Hepatocyte (in vitro differentiated cells): ENCODE results near the gene B4GALNT2. TPM values are rescaled to one million over a fixed set of nuclear protein-coding genes. Genes with fewer than 3 reads are reported as not detected.

Source experiments
- DNase-seq: peaks from one replicate; pipeline ENCODE4 v3.0.0-alpha.2; 2016; ENCODE audit warnings: low spot score
- H2AFZ ChIP-seq: fragments of 200-600 bp; sonication (generic); 2 replicates; pipeline ENCODE4 v1.6.0; 2016; ENCODE audit warnings: antibody characterized with exemption, mild to moderate bottlenecking
- H3K27ac ChIP-seq: fragments of 200-600 bp; sonication (generic); 2 replicates; pipeline ENCODE4 v1.5.1; 2016; ENCODE audit warnings: mild to moderate bottlenecking
- H3K27me3 ChIP-seq: fragments of 200-600 bp; sonication (generic); 2 replicates; pipeline ENCODE4 v1.6.1; 2016
- H3K36me3 ChIP-seq: fragments of 200-600 bp; sonication (generic); replicated peaks from 2 replicates; pipeline ENCODE4 v1.5.1; 2016; ENCODE audit warnings: low read depth; ENCODE audit not compliant: insufficient read depth
- H3K4me1 ChIP-seq: fragments of 200-600 bp; sonication (generic); 2 replicates; pipeline ENCODE4 v1.5.1; 2016; ENCODE audit warnings: mild to moderate bottlenecking, moderate library complexity; ENCODE audit not compliant: insufficient read depth
- H3K4me2 ChIP-seq: fragments of 200-600 bp; sonication (generic); 2 replicates; pipeline ENCODE4 v1.6.0; 2016
- H3K4me3 ChIP-seq: fragments of 200-600 bp; sonication (generic); 2 replicates; pipeline ENCODE4 v1.5.1; 2016; ENCODE audit warnings: mild to moderate bottlenecking
- H3K79me2 ChIP-seq: fragments of 200-600 bp; sonication (generic); 2 replicates; pipeline ENCODE4 v1.6.0; 2017; ENCODE audit warnings: mild to moderate bottlenecking
- H3K9me2 ChIP-seq: fragments of 200-600 bp; sonication (generic); replicated peaks from 2 replicates; pipeline ENCODE4 v1.6.0; 2017; ENCODE audit warnings: mild to moderate bottlenecking; ENCODE audit not compliant: insufficient read depth
- H3K9me3 ChIP-seq: fragments of 200-600 bp; sonication (generic); 2 replicates; pipeline ENCODE4 v1.5.1; 2016; ENCODE audit warnings: low read depth, mild to moderate bottlenecking
- H4K20me1 ChIP-seq: fragments of 200-600 bp; sonication (generic); 2 replicates; pipeline ENCODE4 v1.6.0; 2016; ENCODE audit warnings: mild to moderate bottlenecking; ENCODE audit not compliant: insufficient read depth, poor library complexity, severe bottlenecking
- EZH2 ChIP-seq: fragments of 200-600 bp; sonication (generic); IDR thresholded peaks from 2 replicates; pipeline ENCODE4 v1.6.1; 2016; ENCODE audit warnings: antibody characterized with exemption, mild to moderate bottlenecking, borderline replicate concordance
- EZH2phosphoT487 ChIP-seq: fragments of 200-600 bp; sonication (generic); IDR thresholded peaks from one replicate; pipeline ENCODE4 v1.6.1; 2018; ENCODE audit warnings: antibody characterized with exemption, mild to moderate bottlenecking, low read depth, moderate library complexity; ENCODE audit not compliant: unreplicated experiment, severe bottlenecking
- WGBS: methylation state at CpG from one replicate; pipeline ENCODE4 v1.1.6; 2016; ENCODE audit warnings: low lambda C conversion rate; ENCODE audit errors: missing lambda C conversion rate; 5-methylcytosine and 5-hydroxymethylcytosine counted together
- polyA plus RNA-seq: library from polyadenylated mRNA; unstranded; fragments of >200 nt; fragmentation: Nextera tagmentation; extraction: Ambion mirVana; gene quantifications from 2 replicates; pipeline ENCODE4 v1.2.1, GENCODE V29; 2016
- total RNA-seq: library from RNA; depleted of rRNA; stranded (reverse); fragments of >200 nt; gene quantifications from 2 replicates; pipeline ENCODE4 v1.2.3, GENCODE V29; 2014
- TF ChIP-seq, protein P1 (sequence below): fragments of 200-600 bp; sonication (generic); IDR thresholded peaks from 2 replicates; pipeline ENCODE4 v1.5.1; 2016; ENCODE audit warnings: antibody characterized with exemption, mild to moderate bottlenecking; ENCODE audit not compliant: poor library complexity

Gene B4GALNT2
- total and polyA plus RNA-seq, 2 experiments from 2014 or later = 0.40 to 1.3 TPM

DNA sequence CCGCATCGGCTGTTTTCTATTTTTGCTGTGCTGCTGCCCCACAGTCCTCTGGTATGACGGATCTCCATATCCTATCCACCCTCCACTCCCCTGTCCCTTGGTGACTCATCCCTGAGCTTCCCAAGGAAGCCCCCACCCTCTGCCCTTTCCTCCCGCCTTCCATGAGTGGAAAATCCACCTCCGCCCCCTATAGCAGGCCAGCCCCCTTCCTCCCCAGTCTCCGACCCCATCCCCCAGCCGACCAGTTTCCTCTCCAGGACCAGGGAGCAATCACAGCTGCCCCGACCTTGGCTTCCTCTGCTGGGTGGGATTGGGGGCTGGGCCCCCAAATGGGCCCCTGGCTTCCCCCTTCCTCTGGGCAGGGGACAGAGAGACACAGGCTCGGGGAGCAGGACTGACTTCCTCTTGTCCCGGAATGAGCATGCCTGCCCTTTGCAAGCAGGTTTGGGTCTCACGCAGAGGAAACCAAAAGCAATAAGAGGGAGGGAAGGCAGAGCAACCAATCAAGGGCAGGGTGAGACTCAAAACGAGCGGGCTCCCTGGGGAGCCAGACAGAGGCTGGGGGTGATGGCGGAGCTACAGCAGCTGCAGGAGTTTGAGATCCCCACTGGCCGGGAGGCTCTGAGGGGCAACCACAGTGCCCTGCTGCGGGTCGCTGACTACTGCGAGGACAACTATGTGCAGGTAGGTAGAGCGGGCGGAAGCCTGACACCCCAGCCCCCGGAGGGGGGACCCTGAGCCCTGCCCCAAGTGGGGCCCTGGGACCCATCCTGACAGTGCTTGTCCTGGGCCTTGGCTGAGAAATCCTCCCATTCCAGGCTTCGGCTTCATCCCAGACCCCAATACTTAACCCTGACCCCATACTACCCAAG, 77.8 kb downstream of the B4GALNT2 start, which contains the start of the genes ABI3 and GNGT2:
ABI3 (plus strand) TSS at position 550 of the 872 bp plus-strand sequence; CDS start at position 568, 18 bp downstream.
GNGT2 (minus strand) TSS at position 417 of the 872 bp plus-strand sequence. CDS start 3,152 bp downstream, outside the sequence.
- Histone ChIP-seq H3K27ac (no peak within 1 kb of the TSS), H3K4me3 (no peak within 1 kb of the TSS), H2AFZ (no peak within 1 kb of the TSS), H4K20me1 (no peaks in the 10 kb centered on the region), H3K4me1 (no peaks in the 10 kb centered on the region), H3K9me2 (no peaks in the 10 kb centered on the region), H3K9me3 (no peaks in the 10 kb centered on the region), H3K36me3 (no peaks in the 10 kb centered on the region), H3K27me3 (peaks cover 6% of the 10 kb centered on the region), H3K4me2 (peak within 1 kb of the TSS; percentile 57), H3K79me2 (no peaks in the 10 kb centered on the region)
- WGBS = 62% methylated on average over 21 of the region's 22 CpGs
- peak; percentile 37 for DNase-seq
- TF ChIP-seq EZH2phosphoT487 = no peak
- no peak for TF ChIP-seq EZH2
- TF ChIP-seq, protein P1, sequence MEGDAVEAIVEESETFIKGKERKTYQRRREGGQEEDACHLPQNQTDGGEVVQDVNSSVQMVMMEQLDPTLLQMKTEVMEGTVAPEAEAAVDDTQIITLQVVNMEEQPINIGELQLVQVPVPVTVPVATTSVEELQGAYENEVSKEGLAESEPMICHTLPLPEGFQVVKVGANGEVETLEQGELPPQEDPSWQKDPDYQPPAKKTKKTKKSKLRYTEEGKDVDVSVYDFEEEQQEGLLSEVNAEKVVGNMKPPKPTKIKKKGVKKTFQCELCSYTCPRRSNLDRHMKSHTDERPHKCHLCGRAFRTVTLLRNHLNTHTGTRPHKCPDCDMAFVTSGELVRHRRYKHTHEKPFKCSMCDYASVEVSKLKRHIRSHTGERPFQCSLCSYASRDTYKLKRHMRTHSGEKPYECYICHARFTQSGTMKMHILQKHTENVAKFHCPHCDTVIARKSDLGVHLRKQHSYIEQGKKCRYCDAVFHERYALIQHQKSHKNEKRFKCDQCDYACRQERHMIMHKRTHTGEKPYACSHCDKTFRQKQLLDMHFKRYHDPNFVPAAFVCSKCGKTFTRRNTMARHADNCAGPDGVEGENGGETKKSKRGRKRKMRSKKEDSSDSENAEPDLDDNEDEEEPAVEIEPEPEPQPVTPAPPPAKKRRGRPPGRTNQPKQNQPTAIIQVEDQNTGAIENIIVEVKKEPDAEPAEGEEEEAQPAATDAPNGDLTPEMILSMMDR = no peak

DNA sequence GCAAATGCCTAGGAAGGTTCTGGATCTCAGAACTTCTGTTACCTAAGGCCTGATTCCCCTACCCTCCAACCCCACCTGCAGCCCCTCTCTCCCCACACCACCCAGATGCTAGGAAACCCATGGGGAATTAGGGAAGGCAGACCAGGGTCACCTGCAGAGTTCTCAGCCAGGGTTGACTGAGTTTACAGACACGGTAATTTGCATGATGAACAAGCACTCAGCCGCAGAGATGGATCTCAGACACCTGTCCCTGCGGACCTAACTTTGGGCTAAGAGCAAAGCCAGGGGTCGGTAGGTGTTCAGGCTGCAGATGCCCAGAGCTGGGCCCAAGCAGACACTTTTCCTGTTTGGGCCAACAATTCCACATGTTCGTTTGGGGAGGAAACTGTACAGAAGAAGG, 80.8 kb downstream of the B4GALNT2 start:
- 77% methylated on average over 5 of the region's 5 CpGs for WGBS
- TF ChIP-seq, protein P1 = no peak
- TF ChIP-seq EZH2phosphoT487 = no peak
- TF ChIP-seq EZH2 = no peak
- peaks cover 6% of the 10 kb centered on the region for H3K27me3 ChIP-seq
- H3K4me1 ChIP-seq = no peaks in the 10 kb centered on the region
- H3K36me3 ChIP-seq = no peaks in the 10 kb centered on the region
- no peak for DNase-seq
- H3K4me2 ChIP-seq = no peak overlapping the region
- no peak overlapping the region for H3K27ac ChIP-seq
- no peak overlapping the region for H3K4me3 ChIP-seq
- H3K9me2 ChIP-seq = no peaks in the 10 kb centered on the region
- no peaks in the 10 kb centered on the region for H3K9me3 ChIP-seq
- no peaks in the 10 kb centered on the region for H4K20me1 ChIP-seq
- no peak overlapping the region for H2AFZ ChIP-seq
- no peaks in the 10 kb centered on the region for H3K79me2 ChIP-seq

DNA sequence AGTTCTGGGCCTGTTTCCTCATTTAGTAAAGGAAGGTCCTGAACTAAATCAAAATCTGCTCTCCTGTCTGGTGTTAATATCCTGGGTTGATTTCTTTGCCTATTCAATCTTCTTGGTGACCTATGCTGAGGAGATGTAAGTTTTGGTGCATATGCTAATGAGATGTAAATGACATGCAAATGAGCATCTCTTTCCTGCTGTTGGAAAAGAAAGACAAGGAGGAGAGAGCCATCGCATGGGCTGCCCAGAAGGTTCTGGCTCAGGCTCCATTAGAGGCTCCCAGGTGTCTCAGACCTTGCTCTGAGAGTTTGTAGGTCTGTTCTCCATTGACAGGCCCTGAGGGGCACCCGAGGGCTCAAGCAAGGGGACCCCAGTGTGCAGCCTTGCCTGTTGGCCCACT, 81.3 kb downstream of the B4GALNT2 start:
- H3K9me3 ChIP-seq = no peaks in the 10 kb centered on the region
- no peaks in the 10 kb centered on the region for H3K79me2 ChIP-seq
- no peak for TF ChIP-seq EZH2phosphoT487
- TF ChIP-seq, protein P1 = no peak
- 87% methylated on average over 2 of the region's 2 CpGs for WGBS
- no peaks in the 10 kb centered on the region for H4K20me1 ChIP-seq
- H3K4me2 ChIP-seq = no peak overlapping the region
- DNase-seq = no peak
- no peak overlapping the region for H2AFZ ChIP-seq
- no peaks in the 10 kb centered on the region for H3K36me3 ChIP-seq
- no peak overlapping the region for H3K4me3 ChIP-seq
- no peak overlapping the region for H3K27ac ChIP-seq
- H3K27me3 ChIP-seq = peaks cover 6% of the 10 kb centered on the region
- no peaks in the 10 kb centered on the region for H3K9me2 ChIP-seq
- H3K4me1 ChIP-seq = no peaks in the 10 kb centered on the region
